DND-41 (cell line): ENCODE measurements around the gene SDHA.

Experiments
- ATAC-seq: fragments of 200-7000 bp; cut with Tn5 transposase; 3 replicates; pipeline ENCODE4 v1.9.1; 2021; ENCODE audit warnings: low read depth; ENCODE audit not compliant: insufficient read depth
- DNase-seq: peaks from one replicate; pipeline ENCODE4 v3.0.0-alpha.2; 2020
- H2AFZ ChIP-seq: 2 replicates; pipeline ENCODE4 v1.6.0; 2012; ENCODE audit warnings: low read depth, low read length
- H3K27ac ChIP-seq: 2 replicates; pipeline ENCODE4 v1.5.1; 2012; ENCODE audit warnings: low read length, inconsistent platforms
- H3K27me3 ChIP-seq: fragments of 200-600 bp; sonication (generic); 2 replicates; pipeline ENCODE4 v1.6.0; 2012; ENCODE audit warnings: low read length, mild to moderate bottlenecking, inconsistent platforms; ENCODE audit not compliant: insufficient read depth, poor library complexity
- H3K36me3 ChIP-seq: 2 replicates; pipeline ENCODE4 v1.5.1; 2012; ENCODE audit warnings: low read length, inconsistent platforms; ENCODE audit not compliant: insufficient read depth
- H3K4me1 ChIP-seq: 2 replicates; pipeline ENCODE4 v1.5.1; 2012; ENCODE audit warnings: mild to moderate bottlenecking, low read length; ENCODE audit not compliant: insufficient read depth
- H3K4me2 ChIP-seq: 2 replicates; pipeline ENCODE4 v1.6.0; 2012; ENCODE audit warnings: mild to moderate bottlenecking, moderate library complexity, low read length, inconsistent platforms; ENCODE audit not compliant: insufficient read depth
- H3K4me3 ChIP-seq, 2 experiments: fragments of 200-600 bp in 1 of 2; shearing (Covaris generic) in 1 of 2; 2 replicates each; pipeline ENCODE4 v1.5.1; 2012 to 2016; ENCODE audit warnings: inconsistent platforms in 2 of 2, low read length in 2 of 2, mild to moderate bottlenecking in 2 of 2, low read depth in 1 of 2, moderate library complexity in 1 of 2
- H3K79me2 ChIP-seq: 2 replicates; pipeline ENCODE4 v1.6.0; 2012; ENCODE audit warnings: low read length, inconsistent platforms; ENCODE audit not compliant: insufficient read depth
- H3K9ac ChIP-seq: 2 replicates; pipeline ENCODE4 v1.6.0; 2012; ENCODE audit warnings: low read depth, mild to moderate bottlenecking, inconsistent platforms, low read length, moderate library complexity
- H3K9me3 ChIP-seq: 2 replicates; pipeline ENCODE4 v1.5.1; 2012; ENCODE audit warnings: low read length, moderate library complexity, mild to moderate bottlenecking, inconsistent platforms; ENCODE audit not compliant: insufficient read depth, severe bottlenecking
- H4K20me1 ChIP-seq: 2 replicates; pipeline ENCODE4 v1.6.0; 2012; ENCODE audit warnings: low read length; ENCODE audit not compliant: insufficient read depth
- EZH2 ChIP-seq: IDR thresholded peaks from 3 replicates; pipeline ENCODE4 v1.6.1; 2012; ENCODE audit warnings: borderline replicate concordance, low read depth, mild to moderate bottlenecking, moderate library complexity, low read length, inconsistent platforms; ENCODE audit not compliant: severe bottlenecking
- TF ChIP-seq, protein P1 (sequence below): IDR thresholded peaks from 2 replicates; pipeline ENCODE4 v1.5.1; 2012; ENCODE audit warnings: borderline replicate concordance, low read length, moderate library complexity, mild to moderate bottlenecking; ENCODE audit not compliant: poor library complexity, severe bottlenecking; ENCODE audit errors: extremely low read depth

The SDHA gene

GRCh38 chr5:186091-187041 lies 31.8 kb upstream of the SDHA start:
- H3K4me3 ChIP-seq, result no peak overlapping the region
- ATAC-seq (no peak), DNase-seq (no peak)
- no peaks in the 10 kb centered on the region for H3K79me2 ChIP-seq
- H3K9me3 ChIP-seq, result no peaks in the 10 kb centered on the region
- H3K27me3 ChIP-seq, result no peaks in the 10 kb centered on the region
- H4K20me1 ChIP-seq, result 0 out of 2 replicates have a peak, but pooled peaks cover 3% of the 10 kb centered on the region
- H2AFZ ChIP-seq, result no peak overlapping the region
- H3K4me1 ChIP-seq, result peaks cover 9% of the 10 kb centered on the region
- no peaks in the 10 kb centered on the region for H3K36me3 ChIP-seq
- H3K9ac ChIP-seq, result no peak overlapping the region
- no peak for TF ChIP-seq EZH2
- TF ChIP-seq, protein P1, sequence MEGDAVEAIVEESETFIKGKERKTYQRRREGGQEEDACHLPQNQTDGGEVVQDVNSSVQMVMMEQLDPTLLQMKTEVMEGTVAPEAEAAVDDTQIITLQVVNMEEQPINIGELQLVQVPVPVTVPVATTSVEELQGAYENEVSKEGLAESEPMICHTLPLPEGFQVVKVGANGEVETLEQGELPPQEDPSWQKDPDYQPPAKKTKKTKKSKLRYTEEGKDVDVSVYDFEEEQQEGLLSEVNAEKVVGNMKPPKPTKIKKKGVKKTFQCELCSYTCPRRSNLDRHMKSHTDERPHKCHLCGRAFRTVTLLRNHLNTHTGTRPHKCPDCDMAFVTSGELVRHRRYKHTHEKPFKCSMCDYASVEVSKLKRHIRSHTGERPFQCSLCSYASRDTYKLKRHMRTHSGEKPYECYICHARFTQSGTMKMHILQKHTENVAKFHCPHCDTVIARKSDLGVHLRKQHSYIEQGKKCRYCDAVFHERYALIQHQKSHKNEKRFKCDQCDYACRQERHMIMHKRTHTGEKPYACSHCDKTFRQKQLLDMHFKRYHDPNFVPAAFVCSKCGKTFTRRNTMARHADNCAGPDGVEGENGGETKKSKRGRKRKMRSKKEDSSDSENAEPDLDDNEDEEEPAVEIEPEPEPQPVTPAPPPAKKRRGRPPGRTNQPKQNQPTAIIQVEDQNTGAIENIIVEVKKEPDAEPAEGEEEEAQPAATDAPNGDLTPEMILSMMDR, result no peak
- H3K4me2 ChIP-seq, result no peak overlapping the region
- no peak overlapping the region for H3K27ac ChIP-seq

DNA sequence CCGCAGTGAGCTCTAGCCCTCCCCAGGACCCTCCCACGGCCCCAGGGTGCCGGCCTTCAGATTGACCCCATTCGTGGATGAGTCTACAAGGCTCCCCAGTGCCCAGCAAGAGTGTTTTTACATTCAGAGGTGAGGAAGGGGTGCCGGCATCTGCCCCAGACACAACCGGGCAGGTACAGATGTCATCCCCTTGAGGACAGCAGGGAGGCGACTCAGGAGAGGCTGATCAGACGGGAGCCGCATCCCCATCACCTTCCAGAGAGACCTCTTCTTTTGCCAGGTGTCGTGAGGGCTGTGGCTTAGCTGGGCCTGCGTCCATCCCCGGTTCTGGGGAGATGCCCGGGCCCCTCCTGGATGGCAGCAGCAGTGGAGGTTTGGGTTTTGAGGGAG lies 31.1 kb upstream of the SDHA start:
- no peak for TF ChIP-seq EZH2
- TF ChIP-seq, protein P1, result no peak
- Histone ChIP-seq H3K4me3 (no peak overlapping the region), H3K4me2 (no peak overlapping the region)

DNA sequence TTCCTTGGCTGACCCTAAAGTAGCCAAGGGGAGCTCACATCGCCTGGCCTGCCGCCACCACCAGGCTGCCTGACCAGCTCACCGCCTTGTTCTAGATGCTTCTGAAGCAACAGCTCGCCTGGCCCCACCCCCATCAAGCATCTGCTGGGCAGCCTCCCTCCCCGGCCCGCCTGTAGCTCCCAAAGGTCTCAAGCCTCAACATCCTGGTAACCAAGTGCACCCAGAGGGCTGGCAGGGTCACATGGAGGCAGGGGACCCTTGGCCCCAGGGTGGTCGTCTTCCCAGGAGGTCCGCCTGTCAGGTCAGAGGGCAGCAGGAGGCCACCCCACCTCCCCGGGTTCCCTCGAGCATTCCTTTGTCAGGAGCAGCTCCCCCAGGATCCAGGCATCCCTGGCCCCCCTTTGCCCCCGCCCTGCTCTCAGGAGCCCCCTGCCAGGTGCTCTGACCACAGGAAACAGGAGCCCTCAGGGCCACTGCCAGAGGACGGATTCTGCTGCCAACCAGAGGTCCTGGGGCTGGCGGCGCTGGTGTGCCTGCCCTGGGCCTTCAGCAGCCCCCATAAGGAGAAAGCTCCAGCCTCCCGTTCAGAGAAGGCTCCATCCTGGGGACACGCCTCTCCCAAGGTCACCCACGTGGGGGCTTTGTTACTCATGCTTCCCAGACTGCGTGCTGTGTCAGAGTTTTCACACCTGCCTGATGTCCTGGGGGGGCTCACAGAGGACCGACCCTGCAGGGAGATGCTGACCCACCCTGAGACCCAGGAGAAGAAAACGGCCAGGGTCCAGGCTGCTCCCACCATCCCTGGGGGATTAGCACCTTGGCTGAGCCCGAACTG lies 30.3 kb upstream of the SDHA start:
- peak overlapping the region; percentile 54; the same call in 1 of the 2 replicates for H3K4me2 ChIP-seq
- no peaks in the 10 kb centered on the region for H3K27me3 ChIP-seq
- no peak overlapping the region for H3K9ac ChIP-seq
- ATAC-seq (no peak), DNase-seq (no peak)
- no peak overlapping the region for H3K4me3 ChIP-seq
- H3K4me1 ChIP-seq, result peaks cover 9% of the 10 kb centered on the region
- H3K27ac ChIP-seq, result no peak overlapping the region
- H4K20me1 ChIP-seq, result 0 out of 2 replicates have a peak, but pooled peaks cover 3% of the 10 kb centered on the region
- no peak for TF ChIP-seq EZH2
- TF ChIP-seq, protein P1, result no peak
- H3K79me2 ChIP-seq, result no peaks in the 10 kb centered on the region
- no peaks in the 10 kb centered on the region for H3K36me3 ChIP-seq
- H2AFZ ChIP-seq, result peak overlapping the region; percentile 15; the same call in 1 of the 2 replicates
- no peaks in the 10 kb centered on the region for H3K9me3 ChIP-seq

More for the DNA sequence above, 31.1 kb upstream of the SDHA start:
- H3K27ac ChIP-seq, result no peak overlapping the region
- ATAC-seq (no peak), DNase-seq (no peak)
- H4K20me1 ChIP-seq, result 0 out of 2 replicates have a peak, but pooled peaks cover 3% of the 10 kb centered on the region
- no peaks in the 10 kb centered on the region for H3K36me3 ChIP-seq
- H3K9me3 ChIP-seq, result no peaks in the 10 kb centered on the region
- no peaks in the 10 kb centered on the region for H3K79me2 ChIP-seq
- H3K9ac ChIP-seq, result no peak overlapping the region
- peaks cover 9% of the 10 kb centered on the region for H3K4me1 ChIP-seq
- no peak overlapping the region for H2AFZ ChIP-seq
- H3K27me3 ChIP-seq, result no peaks in the 10 kb centered on the region
